ENCODE results near the gene NFYB.
"Not testable (repeated sequence)": the region's sequence is repeated elsewhere in the genome, so short reads cannot be mapped to it uniquely, and the experiment has no call there.

Gene NFYB

GRCh38 chr12:104180374-104180773, 42.4 kb upstream of the NFYB start:
- TF ChIP-seq CTCF (IDR thresholded peaks at IDR 0.05; ENCODE audit: insufficient read depth, missing control alignments): no peak
- no peak for DNase-seq (ENCODE audit: insufficient read length, low spot score)
- FAIRE-seq: no peak

- FAIRE-seq: no peak
- no peak for TF ChIP-seq CTCF (IDR thresholded peaks at IDR 0.05; ENCODE audit: insufficient read depth, missing control alignments)
- DNase-seq (ENCODE audit: insufficient read length, low spot score): no peak
Measured at GRCh38 chr12:104177663-104178501, 39.9 kb upstream of the NFYB start.

- no peak for TF ChIP-seq CTCF (IDR thresholded peaks at IDR 0.05; ENCODE audit: insufficient read depth, missing control alignments)
- DNase-seq (ENCODE audit: insufficient read length, low spot score): no peak
- no peak for FAIRE-seq
Measured at GRCh38 chr12:104177336-104177662, 39.3 kb upstream of the NFYB start.

- no peak for FAIRE-seq
- DNase-seq (ENCODE audit: insufficient read length, low spot score): no peak
Measured at GRCh38 chr12:104175726-104176247, 37.8 kb upstream of the NFYB start.

GRCh38 chr12:104173804-104174203, 35.8 kb upstream of the NFYB start:
- FAIRE-seq; DNase-seq (ENCODE audit: insufficient read length, low spot score): not testable (repeated sequence)

More at GRCh38 chr12:104175726-104176247, 37.8 kb upstream of the NFYB start:
- no peak for TF ChIP-seq CTCF (IDR thresholded peaks at IDR 0.05; ENCODE audit: insufficient read depth, missing control alignments)

- peak; percentile 40 for DNase-seq (ENCODE audit: insufficient read length, low spot score)
- no peak for FAIRE-seq
- TF ChIP-seq CTCF (IDR thresholded peaks at IDR 0.05; ENCODE audit: insufficient read depth, missing control alignments): no peak
Measured at GRCh38 chr12:104172570-104172947, 34.5 kb upstream of the NFYB start.

- TF ChIP-seq CTCF (IDR thresholded peaks at IDR 0.05; ENCODE audit: insufficient read depth, missing control alignments): no peak
- DNase-seq (ENCODE audit: insufficient read length, low spot score) (no peak), FAIRE-seq (no peak)
Measured at GRCh38 chr12:104171785-104172569, 34.0 kb upstream of the NFYB start.
